ENCODE measurements around the gene STS.

STS gene

GRCh38 chrX:7147413-7147977 lies at the start of gene STS:
Gene STS (plus strand): TSS chrX:7147712. CDS start chrX:7253200, 105,488 bp downstream.
- no peak for FAIRE-seq
- peak; percentile 16 for DNase-seq (ENCODE audit: low spot score)

- FAIRE-seq = no peak
- DNase-seq (ENCODE audit: low spot score) = no peak
Observed at GRCh38 chrX:7100022-7100421, 47.5 kb upstream of the STS start.

GRCh38 chrX:7102119-7102518 lies 45.4 kb upstream of the STS start:
- DNase-seq (ENCODE audit: low spot score) (no peak), FAIRE-seq (no peak)

GRCh38 chrX:7106649-7107048 lies 40.9 kb upstream of the STS start:
- FAIRE-seq = no peak
- DNase-seq (ENCODE audit: low spot score) = no peak

GRCh38 chrX:7108030-7108429 lies 39.5 kb upstream of the STS start:
- FAIRE-seq (no peak), DNase-seq (ENCODE audit: low spot score) (no peak)

GRCh38 chrX:7109049-7109531 lies 38.4 kb upstream of the STS start:
- no peak for FAIRE-seq

GRCh38 chrX:7109838-7110793 lies 37.4 kb upstream of the STS start:
- no peak for DNase-seq (ENCODE audit: low spot score)
- FAIRE-seq = no peak

More at GRCh38 chrX:7109049-7109531, 38.4 kb upstream of the STS start:
- DNase-seq (ENCODE audit: low spot score) = no peak

- FAIRE-seq (no peak), DNase-seq (ENCODE audit: low spot score) (no peak)
Observed at GRCh38 chrX:7110821-7111276, 36.7 kb upstream of the STS start.

GRCh38 chrX:7111518-7111917 lies 36.0 kb upstream of the STS start:
- FAIRE-seq (no peak), DNase-seq (ENCODE audit: low spot score) (no peak)

- DNase-seq (ENCODE audit: low spot score) (no peak), FAIRE-seq (no peak)
Observed at GRCh38 chrX:7112071-7112470, 35.4 kb upstream of the STS start.

- no peak for DNase-seq (ENCODE audit: low spot score)
- FAIRE-seq = no peak
Observed at GRCh38 chrX:7115557-7115956, 32.0 kb upstream of the STS start.

- FAIRE-seq = no peak
- no peak for DNase-seq (ENCODE audit: low spot score)
Observed at GRCh38 chrX:7116081-7116480, 31.4 kb upstream of the STS start.

GRCh38 chrX:7117587-7117986 lies 29.9 kb upstream of the STS start:
- no peak for FAIRE-seq
- DNase-seq (ENCODE audit: low spot score) = no peak

- FAIRE-seq (no peak), DNase-seq (ENCODE audit: low spot score) (no peak)
Observed at GRCh38 chrX:7119950-7120877, 27.3 kb upstream of the STS start.

- DNase-seq (ENCODE audit: low spot score) = no peak
- no peak for FAIRE-seq
Observed at GRCh38 chrX:7120878-7121219, 26.7 kb upstream of the STS start.

- no peak for FAIRE-seq
Observed at GRCh38 chrX:7127056-7127455, 20.5 kb upstream of the STS start.

GRCh38 chrX:7131621-7132020 lies 15.9 kb upstream of the STS start:
- DNase-seq (ENCODE audit: low spot score) (no peak), FAIRE-seq (no peak)

More at GRCh38 chrX:7127056-7127455, 20.5 kb upstream of the STS start:
- no peak for DNase-seq (ENCODE audit: low spot score)

GRCh38 chrX:7132335-7133049 lies 15.0 kb upstream of the STS start:
- FAIRE-seq (no peak), DNase-seq (ENCODE audit: low spot score) (peak; percentile 9)

- peak; percentile 0 for DNase-seq (ENCODE audit: low spot score)
- no peak for FAIRE-seq
Observed at GRCh38 chrX:7133050-7133440, 14.5 kb upstream of the STS start.

- no peak for DNase-seq (ENCODE audit: low spot score)
- no peak for FAIRE-seq
Observed at GRCh38 chrX:7134981-7135380, 12.5 kb upstream of the STS start.
